PFSK-1 (cell line): Measurements from ENCODE around the gene DENND6B.

Experiments
- FOXP2 ChIP-seq: optimal IDR thresholded peaks from 2 replicates; pipeline ENCODE3; 2011; ENCODE audit warnings: borderline replicate concordance, control low read depth, inconsistent platforms; ENCODE audit not compliant: insufficient read depth; ENCODE audit errors: extremely low read length, extremely low read depth
- POLR2AphosphoS5 ChIP-seq: IDR thresholded peaks from 2 replicates; pipeline ENCODE4 v1.6.1; 2012; ENCODE audit warnings: low read depth, mild to moderate bottlenecking, control low read depth, low read length, moderate library complexity
- REST ChIP-seq, 2 experiments: IDR thresholded peaks; 2 replicates each; pipeline versions ENCODE4 v1.6.1 to v1.8.0; 2011 to 2012; ENCODE audit warnings: low read depth in 2 of 2, low read length in 2 of 2, control low read depth in 1 of 2, inconsistent platforms in 1 of 2, mild to moderate bottlenecking in 1 of 2, moderate library complexity in 1 of 2; ENCODE audit not compliant: insufficient read depth in 1 of 2
- SIN3A ChIP-seq: IDR thresholded peaks from 2 replicates; pipeline ENCODE4 v1.6.1; 2012; ENCODE audit warnings: mild to moderate bottlenecking, low read length, moderate library complexity, borderline replicate concordance; ENCODE audit not compliant: insufficient read depth
- TAF1 ChIP-seq: IDR thresholded peaks from 2 replicates; pipeline ENCODE4 v1.6.1; 2012; ENCODE audit warnings: low read length, control low read depth, borderline replicate concordance; ENCODE audit not compliant: insufficient read depth

DENND6B gene

GRCh38 chr22:50317178-50317577 lies 9.6 kb downstream of the DENND6B start:
- TF ChIP-seq TAF1: no peak
- no peak for TF ChIP-seq POLR2AphosphoS5

- TF ChIP-seq TAF1 (no peak), POLR2AphosphoS5 (no peak), SIN3A (no peak), FOXP2 (no peak), REST (IDR thresholded peaks at IDR 0.05; ENCODE audit: insufficient read depth in 1 of 2, low read depth in 2 of 2, low read length in 2 of 2) (no peak)
These were observed 10.4 kb downstream of the DENND6B start for GRCh38 chr22:50316114-50317065.

- TF ChIP-seq FOXP2 (no peak), REST (IDR thresholded peaks at IDR 0.05; ENCODE audit: insufficient read depth in 1 of 2, low read depth in 2 of 2, low read length in 2 of 2) (no peak), TAF1 (no peak), POLR2AphosphoS5 (no peak), SIN3A (no peak)
These were observed 11.3 kb downstream of the DENND6B start for GRCh38 chr22:50315289-50316113.

GRCh38 chr22:50314455-50315288 lies 12.1 kb downstream of the DENND6B start:
- peak; percentile 41 for TF ChIP-seq FOXP2
- no peak for TF ChIP-seq TAF1

GRCh38 chr22:50314081-50314454 lies 12.7 kb downstream of the DENND6B start:
- TF ChIP-seq SIN3A: no peak
- no peak for TF ChIP-seq REST (IDR thresholded peaks at IDR 0.05; ENCODE audit: insufficient read depth in 1 of 2, low read depth in 2 of 2, low read length in 2 of 2)
- no peak for TF ChIP-seq POLR2AphosphoS5
- TF ChIP-seq TAF1: no peak
- TF ChIP-seq FOXP2: no peak
